Measurements from ENCODE around the gene ZNF20.
A peak's percentile ranks its signal among the peaks of the same experiment; 100 is the strongest.
"Not testable (repeated sequence)": the region's sequence is repeated elsewhere in the genome, so short reads cannot be mapped to it uniquely, and the experiment has no call there.

Gene ZNF20

DNA sequence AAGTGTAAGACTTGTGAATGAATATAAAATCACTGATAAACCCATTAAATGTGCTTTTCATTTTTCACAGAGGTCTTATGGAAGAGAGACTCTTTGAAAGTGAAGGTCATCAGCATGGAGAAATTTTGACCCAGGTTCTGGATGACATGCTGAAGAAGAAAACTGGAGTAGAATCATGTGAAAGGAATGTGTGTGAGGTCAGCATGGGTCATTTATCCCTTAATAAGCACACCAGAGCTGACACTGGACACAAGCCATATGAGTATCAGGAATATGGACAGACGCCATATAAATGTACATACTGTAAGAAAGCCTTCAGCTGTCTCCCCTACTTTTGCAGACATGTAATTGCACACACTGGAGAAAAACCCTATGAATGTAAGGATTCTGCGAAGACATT lies 29.0 kb downstream of the ZNF20 start:
- no peaks in the 10 kb centered on the region for H3K27me3 ChIP-seq (ENCODE audit: control insufficient read depth in 1 of 2, insufficient read depth in 2 of 2, low read length in 2 of 2)
- no peak overlapping the region for H3K4me3 ChIP-seq (ENCODE audit: low read depth in 1 of 2, low read length in 2 of 2)
- no peak overlapping the region for H3K9ac ChIP-seq (ENCODE audit: low read length)
- no peaks in the 10 kb centered on the region for H3K4me1 ChIP-seq (ENCODE audit: insufficient read depth, low read length)
- H3K9me3 ChIP-seq (ENCODE audit: low read length) = peaks cover 8% of the 10 kb centered on the region
- H3K27ac ChIP-seq (ENCODE audit: low read depth, low read length) = no peak overlapping the region
- H3K36me3 ChIP-seq (ENCODE audit: insufficient read depth, low read length) = peaks cover 14% of the 10 kb centered on the region

DNA sequence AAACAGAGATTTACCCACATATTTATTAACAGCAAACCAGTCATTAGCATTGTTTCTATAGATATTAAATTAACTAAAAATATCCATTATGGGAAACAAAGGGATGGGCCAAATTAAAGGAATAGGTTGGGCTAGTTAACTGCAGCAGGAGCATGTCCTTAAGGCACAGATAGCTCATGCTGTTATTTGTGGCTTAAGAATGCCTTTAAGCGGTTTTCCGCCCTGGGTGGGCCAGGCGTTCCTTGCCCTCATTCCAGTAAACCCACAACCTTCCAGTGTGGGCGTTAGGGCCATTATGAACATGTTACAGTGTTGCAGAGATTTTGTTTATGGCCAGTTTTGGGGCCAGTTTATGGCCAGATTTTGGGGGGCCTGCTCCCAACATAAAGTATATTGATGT lies 36.2 kb downstream of the ZNF20 start:
- not testable (repeated sequence) for H3K9me3 ChIP-seq (ENCODE audit: low read length); H3K4me1 ChIP-seq (ENCODE audit: insufficient read depth, low read length); H3K36me3 ChIP-seq (ENCODE audit: insufficient read depth, low read length); H3K27me3 ChIP-seq (ENCODE audit: control insufficient read depth in 1 of 2, insufficient read depth in 2 of 2, low read length in 2 of 2); H3K4me3 ChIP-seq (ENCODE audit: low read depth in 1 of 2, low read length in 2 of 2); H3K9ac ChIP-seq (ENCODE audit: low read length); H3K27ac ChIP-seq (ENCODE audit: low read depth, low read length)

DNA sequence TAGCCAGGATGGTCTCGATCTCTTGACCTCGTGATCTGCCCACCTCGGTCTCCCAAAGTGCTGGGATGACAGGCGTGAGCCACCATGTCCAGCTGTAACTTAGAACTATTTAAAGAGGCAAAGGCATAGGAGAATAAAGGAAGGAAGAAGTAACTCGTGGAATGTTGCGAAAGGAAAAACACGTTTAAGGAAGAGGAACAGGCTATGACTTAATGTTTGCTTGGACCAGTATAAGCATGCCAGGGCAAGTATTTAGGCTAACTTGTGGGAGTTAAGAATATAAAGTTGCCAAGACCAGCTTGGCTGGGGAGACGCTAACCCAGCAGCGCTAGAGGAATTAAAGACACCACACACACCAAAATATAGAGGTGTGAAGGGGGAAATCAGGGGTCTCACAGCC lies 42.1 kb downstream of the ZNF20 start:
- H3K36me3 ChIP-seq (ENCODE audit: insufficient read depth, low read length) = no peaks in the 10 kb centered on the region
- H3K27ac ChIP-seq (ENCODE audit: low read depth, low read length) = no peak overlapping the region
- H3K27me3 ChIP-seq (ENCODE audit: control insufficient read depth in 1 of 2, insufficient read depth in 2 of 2, low read length in 2 of 2) = no peaks in the 10 kb centered on the region
- H3K9ac ChIP-seq (ENCODE audit: low read length) = no peak overlapping the region
- no peaks in the 10 kb centered on the region for H3K9me3 ChIP-seq (ENCODE audit: low read length)
- H3K4me1 ChIP-seq (ENCODE audit: insufficient read depth, low read length) = peaks cover 2% of the 10 kb centered on the region
- H3K4me3 ChIP-seq (ENCODE audit: low read depth in 1 of 2, low read length in 2 of 2) = no peak overlapping the region

DNA sequence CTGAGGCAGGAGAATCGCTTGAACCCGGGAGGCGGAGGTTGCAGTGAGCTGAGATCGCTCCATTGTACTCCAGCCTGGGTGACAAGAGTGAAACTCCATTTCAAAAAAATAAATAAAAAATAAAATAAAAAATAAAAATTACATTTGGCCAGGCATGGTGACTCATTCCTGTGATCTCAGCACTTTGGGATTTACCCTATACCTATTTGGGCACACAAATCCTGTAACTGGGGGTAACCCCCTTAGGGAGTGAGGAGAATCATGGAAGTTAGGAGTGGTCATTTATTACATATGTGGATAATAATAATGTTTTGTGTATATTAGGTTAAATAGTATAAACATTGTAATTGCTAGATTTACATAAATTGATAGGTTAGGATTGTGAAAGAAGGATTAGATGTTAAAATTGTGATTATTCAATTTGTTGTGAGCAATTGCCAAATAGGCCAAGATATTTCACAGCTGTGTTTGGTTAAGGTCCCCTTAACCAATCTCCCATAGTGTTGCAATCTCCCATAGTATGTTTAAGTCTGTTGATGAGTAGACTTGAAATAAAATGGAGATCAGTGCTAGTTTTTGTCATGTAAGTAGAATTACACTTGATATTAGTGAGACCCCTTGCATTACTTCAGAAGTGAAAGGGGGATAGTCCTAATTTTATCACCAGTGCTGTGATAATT lies 44.9 kb downstream of the ZNF20 start:
- H3K4me3 ChIP-seq (ENCODE audit: low read depth in 1 of 2, low read length in 2 of 2) = no peak overlapping the region

DNA sequence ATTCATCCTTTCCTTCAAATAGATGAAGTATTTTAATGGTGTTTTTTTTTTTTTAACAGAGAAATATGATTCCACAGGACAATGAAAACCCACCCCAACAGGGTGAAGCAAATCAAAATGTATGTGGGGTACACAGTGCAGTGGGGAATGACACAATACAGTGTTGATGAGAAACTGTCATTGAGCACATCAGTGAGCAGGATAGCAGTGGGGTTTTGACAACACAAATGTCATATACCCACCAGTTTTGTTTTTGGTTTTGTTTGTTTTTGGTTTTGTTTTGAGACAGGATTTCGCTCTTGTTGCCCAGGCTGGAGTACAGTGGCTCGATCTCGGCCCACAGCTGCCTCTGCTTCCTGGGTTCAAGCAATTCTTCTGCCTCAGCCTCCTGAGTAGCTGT lies 46.4 kb downstream of the ZNF20 start:
- Histone ChIP-seq H3K27ac (ENCODE audit: low read depth, low read length) (no peak overlapping the region), H3K9me3 (ENCODE audit: low read length) (no peaks in the 10 kb centered on the region), H3K27me3 (ENCODE audit: control insufficient read depth in 1 of 2, insufficient read depth in 2 of 2, low read length in 2 of 2) (no peaks in the 10 kb centered on the region), H3K4me1 (ENCODE audit: insufficient read depth, low read length) (peaks cover 5% of the 10 kb centered on the region), H3K9ac (ENCODE audit: low read length) (no peak overlapping the region), H3K4me3 (ENCODE audit: low read depth in 1 of 2, low read length in 2 of 2) (no peak overlapping the region), H3K36me3 (ENCODE audit: insufficient read depth, low read length) (no peaks in the 10 kb centered on the region)

More for the DNA sequence above, 44.9 kb downstream of the ZNF20 start:
- no peaks in the 10 kb centered on the region for H3K27me3 ChIP-seq (ENCODE audit: control insufficient read depth in 1 of 2, insufficient read depth in 2 of 2, low read length in 2 of 2)
- H3K9me3 ChIP-seq (ENCODE audit: low read length) = no peaks in the 10 kb centered on the region
- H3K36me3 ChIP-seq (ENCODE audit: insufficient read depth, low read length) = no peaks in the 10 kb centered on the region
- H3K9ac ChIP-seq (ENCODE audit: low read length) = no peak overlapping the region
- H3K4me1 ChIP-seq (ENCODE audit: insufficient read depth, low read length) = peaks cover 5% of the 10 kb centered on the region
- no peak overlapping the region for H3K27ac ChIP-seq (ENCODE audit: low read depth, low read length)

DNA sequence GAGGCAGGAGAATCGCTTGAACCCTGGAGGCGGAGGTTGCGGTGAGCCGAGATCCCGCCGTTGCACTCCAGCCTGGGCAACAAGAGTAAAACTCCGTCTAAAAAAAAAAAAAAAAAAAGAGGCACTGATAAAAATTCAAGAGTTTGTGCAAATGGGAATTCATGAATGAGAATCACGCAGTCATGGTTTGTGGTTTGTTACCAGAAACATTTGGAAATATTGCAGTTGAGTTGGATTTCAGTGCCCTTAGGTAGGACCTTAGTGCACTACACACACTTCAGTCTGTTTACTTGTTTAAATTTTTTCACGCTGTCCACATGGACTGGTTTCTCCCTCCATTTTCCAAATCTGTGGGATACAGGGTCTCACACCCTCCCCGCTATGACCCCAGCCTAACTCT lies 47.2 kb downstream of the ZNF20 start:
- no peaks in the 10 kb centered on the region for H3K27me3 ChIP-seq (ENCODE audit: control insufficient read depth in 1 of 2, insufficient read depth in 2 of 2, low read length in 2 of 2)
- no peaks in the 10 kb centered on the region for H3K9me3 ChIP-seq (ENCODE audit: low read length)
- no peak overlapping the region for H3K9ac ChIP-seq (ENCODE audit: low read length)
- H3K4me3 ChIP-seq (ENCODE audit: low read depth in 1 of 2, low read length in 2 of 2) = peak overlapping the region; percentile 73 to 76
- H3K36me3 ChIP-seq (ENCODE audit: insufficient read depth, low read length) = no peaks in the 10 kb centered on the region
- H3K4me1 ChIP-seq (ENCODE audit: insufficient read depth, low read length) = peaks cover 5% of the 10 kb centered on the region
- no peak overlapping the region for H3K27ac ChIP-seq (ENCODE audit: low read depth, low read length)

DNA sequence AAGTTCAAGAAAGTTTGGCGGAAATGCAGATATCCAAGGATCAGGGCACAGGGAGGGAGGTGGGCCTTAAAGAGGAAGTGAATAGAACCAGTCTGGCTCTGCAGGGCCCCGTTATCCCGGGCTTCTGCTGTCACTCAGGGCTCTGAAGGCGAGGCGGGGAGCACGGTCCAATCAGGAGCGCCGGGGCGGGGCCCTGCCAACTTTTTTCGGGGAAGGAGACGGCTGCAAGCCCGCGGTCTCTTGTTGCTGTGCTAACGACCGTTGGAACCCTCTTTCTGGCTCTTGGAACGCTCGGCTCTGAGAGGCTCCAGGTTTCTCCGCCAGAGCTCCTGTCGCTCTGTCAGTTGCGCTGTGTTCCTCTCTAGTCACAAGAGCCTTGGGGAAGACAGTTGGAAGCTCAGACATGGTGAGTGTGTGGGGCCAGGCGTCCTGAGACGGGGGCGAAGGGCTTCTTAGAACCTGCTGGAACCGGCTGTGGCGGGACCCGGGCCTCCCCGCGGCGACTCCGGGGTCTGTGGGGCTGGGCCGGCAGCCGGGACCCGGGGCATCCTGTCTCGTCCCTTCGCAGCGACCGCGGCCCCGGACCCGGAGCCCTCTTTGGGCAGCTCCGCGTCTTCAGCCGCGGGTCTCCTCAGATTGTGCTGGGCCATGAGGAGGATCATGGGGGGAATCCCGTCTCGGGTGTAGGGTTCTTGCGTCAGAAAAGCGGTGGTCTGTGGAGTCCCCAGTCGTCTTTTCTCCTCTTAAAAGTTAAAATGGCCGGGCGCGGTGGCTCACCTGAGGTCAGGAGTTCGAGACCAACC lies 47.9 kb downstream of the ZNF20 start:
- Histone ChIP-seq H3K27me3 (ENCODE audit: control insufficient read depth in 1 of 2, insufficient read depth in 2 of 2, low read length in 2 of 2) (no peaks in the 10 kb centered on the region), H3K9ac (ENCODE audit: low read length) (peak overlapping the region; percentile 61), H3K9me3 (ENCODE audit: low read length) (no peaks in the 10 kb centered on the region), H3K4me1 (ENCODE audit: insufficient read depth, low read length) (peaks cover 5% of the 10 kb centered on the region), H3K27ac (ENCODE audit: low read depth, low read length) (peak overlapping the region; percentile 88), H3K36me3 (ENCODE audit: insufficient read depth, low read length) (no peaks in the 10 kb centered on the region), H3K4me3 (ENCODE audit: low read depth in 1 of 2, low read length in 2 of 2) (peak overlapping the region; percentile 73 to 76)

DNA sequence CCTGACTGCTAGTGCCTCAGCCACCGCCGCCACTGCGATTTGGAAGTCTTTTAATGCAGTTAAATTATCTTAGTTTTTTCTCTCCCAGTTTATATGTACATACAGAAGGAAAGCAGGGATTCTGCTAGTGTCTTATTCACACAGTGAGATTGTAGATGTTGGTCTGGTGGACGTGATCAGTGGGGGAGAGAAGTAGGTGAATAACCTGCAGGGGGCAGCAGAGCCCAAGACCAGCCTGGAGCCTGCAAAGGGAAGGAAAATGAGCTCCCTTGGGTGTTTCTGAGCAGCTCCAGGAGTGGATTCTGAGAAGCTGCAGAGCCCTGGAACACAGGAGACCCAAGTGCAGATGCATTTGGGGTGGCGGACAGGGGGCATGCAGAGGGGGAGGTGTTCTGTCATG lies 49.3 kb downstream of the ZNF20 start:
- H3K27me3 ChIP-seq (ENCODE audit: control insufficient read depth in 1 of 2, insufficient read depth in 2 of 2, low read length in 2 of 2) = no peaks in the 10 kb centered on the region
- peaks cover 5% of the 10 kb centered on the region for H3K4me1 ChIP-seq (ENCODE audit: insufficient read depth, low read length)
- no peak overlapping the region for H3K9ac ChIP-seq (ENCODE audit: low read length)
- no peaks in the 10 kb centered on the region for H3K36me3 ChIP-seq (ENCODE audit: insufficient read depth, low read length)
- H3K9me3 ChIP-seq (ENCODE audit: low read length) = no peaks in the 10 kb centered on the region
- no peak overlapping the region for H3K27ac ChIP-seq (ENCODE audit: low read depth, low read length)
- no peak overlapping the region for H3K4me3 ChIP-seq (ENCODE audit: low read depth in 1 of 2, low read length in 2 of 2)

DNA sequence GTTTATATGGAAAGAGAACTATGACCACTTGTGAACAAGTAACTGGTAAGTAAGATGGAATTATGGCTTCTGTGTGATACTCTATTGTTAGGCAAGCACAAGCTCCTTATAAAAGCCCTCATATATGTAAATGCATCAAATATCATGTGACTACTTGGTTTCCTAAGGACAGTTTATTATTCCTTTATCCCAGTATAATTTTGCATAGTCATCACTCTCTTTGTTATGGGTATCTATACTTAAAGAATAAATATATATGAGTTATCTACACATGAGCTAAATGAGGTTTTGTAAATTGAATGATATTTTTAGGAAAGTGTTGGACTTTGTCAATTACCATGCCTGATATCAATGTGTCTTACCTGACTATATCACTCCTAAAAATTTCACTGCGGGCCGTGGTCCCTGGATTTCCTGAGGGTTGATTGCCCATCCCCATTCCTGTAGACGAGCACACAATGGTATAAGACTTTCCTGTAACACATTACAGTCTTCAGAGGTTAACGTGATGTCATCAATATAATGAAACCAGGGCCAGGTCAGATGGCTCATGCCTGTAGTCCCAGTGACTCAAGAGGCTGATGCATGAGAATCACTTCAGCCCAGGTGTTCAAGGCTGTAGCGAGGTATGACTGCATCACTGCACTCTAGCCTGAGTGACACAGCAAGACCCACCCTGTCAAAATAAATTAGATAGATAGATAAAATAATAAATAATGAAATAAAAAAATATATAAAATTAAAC lies 54.9 kb downstream of the ZNF20 start:
- Histone ChIP-seq H3K4me1 (ENCODE audit: insufficient read depth, low read length) (no peaks in the 10 kb centered on the region), H3K9ac (ENCODE audit: low read length) (no peak overlapping the region), H3K27ac (ENCODE audit: low read depth, low read length) (no peak overlapping the region), H3K36me3 (ENCODE audit: insufficient read depth, low read length) (no peaks in the 10 kb centered on the region), H3K27me3 (ENCODE audit: control insufficient read depth in 1 of 2, insufficient read depth in 2 of 2, low read length in 2 of 2) (no peaks in the 10 kb centered on the region), H3K9me3 (ENCODE audit: low read length) (peaks cover 6% of the 10 kb centered on the region), H3K4me3 (ENCODE audit: low read depth in 1 of 2, low read length in 2 of 2) (no peak overlapping the region)

DNA sequence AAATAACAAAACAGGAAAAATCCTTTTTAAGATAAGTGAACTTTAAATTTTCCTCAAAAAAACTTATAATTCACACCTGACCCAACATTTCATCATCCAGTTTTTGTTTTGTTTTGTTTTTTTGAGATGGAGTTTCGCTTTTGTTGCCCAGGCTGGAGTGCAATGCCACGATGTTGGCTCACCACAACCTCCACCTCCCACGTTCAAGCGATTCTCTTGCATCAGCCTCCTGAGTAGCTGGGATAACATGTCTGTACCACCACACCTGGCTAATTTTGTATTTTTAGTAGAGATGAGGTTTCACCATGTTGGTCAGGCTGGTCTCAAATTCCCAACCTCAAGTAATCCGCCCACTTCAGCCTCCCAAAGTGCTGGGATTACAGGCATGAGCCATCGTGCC lies 56.8 kb downstream of the ZNF20 start:
- H3K27me3 ChIP-seq (ENCODE audit: control insufficient read depth in 1 of 2, insufficient read depth in 2 of 2, low read length in 2 of 2); H3K36me3 ChIP-seq (ENCODE audit: insufficient read depth, low read length); H3K27ac ChIP-seq (ENCODE audit: low read depth, low read length); H3K9ac ChIP-seq (ENCODE audit: low read length); H3K4me1 ChIP-seq (ENCODE audit: insufficient read depth, low read length); H3K4me3 ChIP-seq (ENCODE audit: low read depth in 1 of 2, low read length in 2 of 2): not testable (repeated sequence)
- H3K9me3 ChIP-seq (ENCODE audit: low read length) = peaks cover 19% of the 10 kb centered on the region
